Measurements from ENCODE around the gene SFR1. TPM values are rescaled to one million over a fixed set of nuclear protein-coding genes. Genes with fewer than 3 reads are reported as not detected.

Gene SFR1
- total RNA-seq, 1 experiment from 2014 or later: 8.4 TPM

- H3K9me3 ChIP-seq (ENCODE audit: control insufficient read depth, insufficient read depth, low read depth, low read length): peaks cover 6% of the 10 kb centered on the region; the same call in 1 of the 2 replicates
- POLR2A ChIA-PET: no interaction called here
- no peak overlapping the region for H3K27ac ChIP-seq (ENCODE audit: low read length)
- CTCF ChIA-PET: no interaction called here
- no TSS peak for BruUV-seq (replicated peaks)
- in situ Hi-C loops (cut with HindIII; ENCODE audit: low pct_unique_long_range_greater_than_20kb, low sequenced_read_pairs) (no loop called here), intact Hi-C loops (cut with micrococcal nuclease; ENCODE audit: unreplicated experiment) (no loop called here)
- TF ChIP-seq SIN3A (IDR thresholded peaks at IDR 0.05; ENCODE audit: borderline replicate concordance, insufficient read depth, low read depth, low read length) (no peak), TCF7L2 (IDR thresholded peaks at IDR 0.05; ENCODE audit: low read depth, low read length) (no peak), POLR2AphosphoS5 (IDR thresholded peaks at IDR 0.05; ENCODE audit: low read depth, low read length) (no peak), REST (IDR thresholded peaks at IDR 0.05; ENCODE audit: insufficient read depth in 1 of 2, low read depth in 2 of 2, low read length in 1 of 2) (no peak), CTCF (IDR thresholded peaks at IDR 0.05) (no peak)
- no peak for DNase-seq (ENCODE audit: low read depth, low spot score)
- ATAC-seq: no peak
- H3K36me3 ChIP-seq (ENCODE audit: control insufficient read depth, insufficient read depth, low read length): no peaks in the 10 kb centered on the region
- no peak overlapping the region for H3K4me3 ChIP-seq (ENCODE audit: low read depth in 2 of 2, low read length in 2 of 2)
- no peaks in the 10 kb centered on the region for H3K27me3 ChIP-seq (ENCODE audit: control insufficient read depth, insufficient read depth, low read length)
- no peaks in the 10 kb centered on the region for H3K4me1 ChIP-seq (ENCODE audit: control insufficient read depth, insufficient read depth, low read length)
Measured at GRCh38 chr10:104104418-104104817, 17.6 kb upstream of the SFR1 start.

GRCh38 chr10:104104926-104105325 is 17.0 kb upstream of the SFR1 start:
- Histone ChIP-seq H3K27me3 (ENCODE audit: control insufficient read depth, insufficient read depth, low read length) (no peaks in the 10 kb centered on the region), H3K36me3 (ENCODE audit: control insufficient read depth, insufficient read depth, low read length) (no peaks in the 10 kb centered on the region), H3K4me1 (ENCODE audit: control insufficient read depth, insufficient read depth, low read length) (no peaks in the 10 kb centered on the region), H3K9me3 (ENCODE audit: control insufficient read depth, insufficient read depth, low read depth, low read length) (peaks cover 6% of the 10 kb centered on the region; the same call in 1 of the 2 replicates), H3K27ac (ENCODE audit: low read length) (no peak overlapping the region), H3K4me3 (ENCODE audit: low read depth in 2 of 2, low read length in 2 of 2) (no peak overlapping the region)
- intact Hi-C loops (cut with micrococcal nuclease; ENCODE audit: unreplicated experiment): no loop called here
- no TSS peak for BruUV-seq (replicated peaks)
- CTCF ChIA-PET: no interaction called here
- POLR2A ChIA-PET: no interaction called here
- in situ Hi-C loops (cut with HindIII; ENCODE audit: low pct_unique_long_range_greater_than_20kb, low sequenced_read_pairs): no loop called here
- no peak for ATAC-seq
- DNase-seq (ENCODE audit: low read depth, low spot score): no peak
- no peak for TF ChIP-seq TCF7L2 (IDR thresholded peaks at IDR 0.05; ENCODE audit: low read depth, low read length)
- TF ChIP-seq SIN3A (IDR thresholded peaks at IDR 0.05; ENCODE audit: borderline replicate concordance, insufficient read depth, low read depth, low read length): no peak
- no peak for TF ChIP-seq CTCF (IDR thresholded peaks at IDR 0.05)
- no peak for TF ChIP-seq POLR2AphosphoS5 (IDR thresholded peaks at IDR 0.05; ENCODE audit: low read depth, low read length)
- no peak for TF ChIP-seq REST (IDR thresholded peaks at IDR 0.05; ENCODE audit: insufficient read depth in 1 of 2, low read depth in 2 of 2, low read length in 1 of 2)

Measured in Panc1 (cell line).